ENCODE results near the gene GDPD2.

The GDPD2 gene

DNA sequence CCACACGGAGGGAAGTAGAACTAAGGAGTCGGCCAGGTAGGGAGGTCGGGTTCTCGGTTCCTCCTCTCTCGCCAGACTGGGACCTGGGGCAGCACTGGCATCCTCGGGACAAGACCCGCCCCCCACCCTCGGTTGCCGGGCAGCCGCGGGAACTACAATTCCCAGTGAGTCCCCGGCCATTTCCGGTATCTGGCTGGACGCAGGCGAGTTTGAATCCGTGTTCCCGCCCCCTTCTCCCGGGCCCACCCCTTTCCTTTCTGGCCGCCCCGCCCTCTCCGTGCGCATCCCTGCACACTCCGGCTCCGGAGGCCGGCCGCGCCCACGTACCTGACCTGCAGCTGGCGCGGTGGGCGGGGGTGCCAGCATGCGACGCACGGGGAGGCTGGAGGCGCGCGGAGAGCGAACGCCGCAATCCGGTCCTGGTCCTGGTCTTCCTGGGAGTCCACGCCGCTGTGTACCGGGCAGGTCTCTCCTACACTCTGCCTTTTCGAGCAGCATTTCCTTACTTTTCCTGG is 11.3 kb downstream of the GDPD2 start (continued):
- TF ChIP-seq, protein P1, sequence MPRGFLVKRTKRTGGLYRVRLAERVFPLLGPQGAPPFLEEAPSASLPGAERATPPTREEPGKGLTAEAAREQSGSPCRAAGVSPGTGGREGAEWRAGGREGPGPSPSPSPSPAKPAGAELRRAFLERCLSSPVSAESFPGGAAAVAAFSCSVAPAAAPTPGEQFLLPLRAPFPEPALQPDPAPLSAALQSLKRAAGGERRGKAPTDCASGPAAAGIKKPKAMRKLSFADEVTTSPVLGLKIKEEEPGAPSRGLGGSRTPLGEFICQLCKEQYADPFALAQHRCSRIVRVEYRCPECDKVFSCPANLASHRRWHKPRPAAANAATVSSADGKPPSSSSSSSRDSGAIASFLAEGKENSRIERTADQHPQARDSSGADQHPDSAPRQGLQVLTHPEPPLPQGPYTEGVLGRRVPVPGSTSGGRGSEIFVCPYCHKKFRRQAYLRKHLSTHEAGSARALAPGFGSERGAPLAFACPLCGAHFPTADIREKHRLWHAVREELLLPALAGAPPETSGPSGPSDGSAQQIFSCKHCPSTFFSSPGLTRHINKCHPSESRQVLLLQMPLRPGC (tag by site-specific recombination; IDR thresholded peaks at IDR 0.05): no peak
- TF ChIP-seq, protein P2, sequence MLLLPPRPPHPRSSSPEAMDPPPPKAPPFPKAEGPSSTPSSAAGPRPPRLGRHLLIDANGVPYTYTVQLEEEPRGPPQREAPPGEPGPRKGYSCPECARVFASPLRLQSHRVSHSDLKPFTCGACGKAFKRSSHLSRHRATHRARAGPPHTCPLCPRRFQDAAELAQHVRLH (tag by site-specific recombination; IDR thresholded peaks at IDR 0.05): peak; percentile 74
- TF ChIP-seq ZBTB48 (tag by site-specific recombination; IDR thresholded peaks at IDR 0.05): no peak
- TF ChIP-seq, protein P3, sequence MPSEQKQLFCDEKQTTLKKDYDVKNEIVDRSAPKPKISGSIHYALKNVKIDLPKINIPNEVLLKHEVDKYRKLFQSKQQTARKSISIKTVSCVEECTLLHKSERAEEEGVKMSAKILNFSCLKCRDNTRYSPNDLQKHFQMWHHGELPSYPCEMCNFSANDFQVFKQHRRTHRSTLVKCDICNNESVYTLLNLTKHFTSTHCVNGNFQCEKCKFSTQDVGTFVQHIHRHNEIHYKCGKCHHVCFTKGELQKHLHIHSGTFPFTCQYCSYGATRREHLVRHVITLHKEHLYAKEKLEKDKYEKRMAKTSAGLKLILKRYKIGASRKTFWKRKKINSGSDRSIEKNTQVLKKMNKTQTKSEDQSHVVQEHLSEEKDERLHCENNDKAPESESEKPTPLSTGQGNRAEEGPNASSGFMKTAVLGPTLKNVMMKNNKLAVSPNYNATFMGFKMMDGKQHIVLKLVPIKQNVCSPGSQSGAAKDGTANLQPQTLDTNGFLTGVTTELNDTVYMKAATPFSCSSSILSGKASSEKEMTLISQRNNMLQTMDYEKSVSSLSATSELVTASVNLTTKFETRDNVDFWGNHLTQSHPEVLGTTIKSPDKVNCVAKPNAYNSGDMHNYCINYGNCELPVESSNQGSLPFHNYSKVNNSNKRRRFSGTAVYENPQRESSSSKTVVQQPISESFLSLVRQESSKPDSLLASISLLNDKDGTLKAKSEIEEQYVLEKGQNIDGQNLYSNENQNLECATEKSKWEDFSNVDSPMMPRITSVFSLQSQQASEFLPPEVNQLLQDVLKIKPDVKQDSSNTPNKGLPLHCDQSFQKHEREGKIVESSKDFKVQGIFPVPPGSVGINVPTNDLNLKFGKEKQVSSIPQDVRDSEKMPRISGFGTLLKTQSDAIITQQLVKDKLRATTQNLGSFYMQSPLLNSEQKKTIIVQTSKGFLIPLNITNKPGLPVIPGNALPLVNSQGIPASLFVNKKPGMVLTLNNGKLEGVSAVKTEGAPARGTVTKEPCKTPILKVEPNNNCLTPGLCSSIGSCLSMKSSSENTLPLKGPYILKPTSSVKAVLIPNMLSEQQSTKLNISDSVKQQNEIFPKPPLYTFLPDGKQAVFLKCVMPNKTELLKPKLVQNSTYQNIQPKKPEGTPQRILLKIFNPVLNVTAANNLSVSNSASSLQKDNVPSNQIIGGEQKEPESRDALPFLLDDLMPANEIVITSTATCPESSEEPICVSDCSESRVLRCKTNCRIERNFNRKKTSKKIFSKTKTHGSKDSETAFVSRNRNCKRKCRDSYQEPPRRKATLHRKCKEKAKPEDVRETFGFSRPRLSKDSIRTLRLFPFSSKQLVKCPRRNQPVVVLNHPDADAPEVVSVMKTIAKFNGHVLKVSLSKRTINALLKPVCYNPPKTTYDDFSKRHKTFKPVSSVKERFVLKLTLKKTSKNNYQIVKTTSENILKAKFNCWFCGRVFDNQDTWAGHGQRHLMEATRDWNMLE (tag by site-specific recombination; conservative IDR thresholded peaks at IDR 0.05; ENCODE audit: low read depth): no peak
- TF ChIP-seq, protein P4, sequence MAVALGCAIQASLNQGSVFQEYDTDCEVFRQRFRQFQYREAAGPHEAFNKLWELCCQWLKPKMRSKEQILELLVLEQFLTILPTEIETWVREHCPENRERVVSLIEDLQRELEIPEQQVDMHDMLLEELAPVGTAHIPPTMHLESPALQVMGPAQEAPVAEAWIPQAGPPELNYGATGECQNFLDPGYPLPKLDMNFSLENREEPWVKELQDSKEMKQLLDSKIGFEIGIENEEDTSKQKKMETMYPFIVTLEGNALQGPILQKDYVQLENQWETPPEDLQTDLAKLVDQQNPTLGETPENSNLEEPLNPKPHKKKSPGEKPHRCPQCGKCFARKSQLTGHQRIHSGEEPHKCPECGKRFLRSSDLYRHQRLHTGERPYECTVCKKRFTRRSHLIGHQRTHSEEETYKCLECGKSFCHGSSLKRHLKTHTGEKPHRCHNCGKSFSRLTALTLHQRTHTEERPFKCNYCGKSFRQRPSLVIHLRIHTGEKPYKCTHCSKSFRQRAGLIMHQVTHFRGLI (tag by site-specific recombination; IDR thresholded peaks at IDR 0.05): no peak
- no peak for TF ChIP-seq ZNF560 (tag by site-specific recombination; IDR thresholded peaks at IDR 0.05; ENCODE audit: borderline replicate concordance)
- TF ChIP-seq ZNF2 (tag by site-specific recombination; IDR thresholded peaks at IDR 0.05): no peak
- no peak for TF ChIP-seq ZNF10 (tag by site-specific recombination; IDR thresholded peaks at IDR 0.05)
- TF ChIP-seq ZNF624 (tag by site-specific recombination; IDR thresholded peaks at IDR 0.05): no peak
- TF ChIP-seq ZNF292 (tag by site-specific recombination; IDR thresholded peaks at IDR 0.05; ENCODE audit: borderline replicate concordance, low read depth): no peak
- TF ChIP-seq, protein P5, sequence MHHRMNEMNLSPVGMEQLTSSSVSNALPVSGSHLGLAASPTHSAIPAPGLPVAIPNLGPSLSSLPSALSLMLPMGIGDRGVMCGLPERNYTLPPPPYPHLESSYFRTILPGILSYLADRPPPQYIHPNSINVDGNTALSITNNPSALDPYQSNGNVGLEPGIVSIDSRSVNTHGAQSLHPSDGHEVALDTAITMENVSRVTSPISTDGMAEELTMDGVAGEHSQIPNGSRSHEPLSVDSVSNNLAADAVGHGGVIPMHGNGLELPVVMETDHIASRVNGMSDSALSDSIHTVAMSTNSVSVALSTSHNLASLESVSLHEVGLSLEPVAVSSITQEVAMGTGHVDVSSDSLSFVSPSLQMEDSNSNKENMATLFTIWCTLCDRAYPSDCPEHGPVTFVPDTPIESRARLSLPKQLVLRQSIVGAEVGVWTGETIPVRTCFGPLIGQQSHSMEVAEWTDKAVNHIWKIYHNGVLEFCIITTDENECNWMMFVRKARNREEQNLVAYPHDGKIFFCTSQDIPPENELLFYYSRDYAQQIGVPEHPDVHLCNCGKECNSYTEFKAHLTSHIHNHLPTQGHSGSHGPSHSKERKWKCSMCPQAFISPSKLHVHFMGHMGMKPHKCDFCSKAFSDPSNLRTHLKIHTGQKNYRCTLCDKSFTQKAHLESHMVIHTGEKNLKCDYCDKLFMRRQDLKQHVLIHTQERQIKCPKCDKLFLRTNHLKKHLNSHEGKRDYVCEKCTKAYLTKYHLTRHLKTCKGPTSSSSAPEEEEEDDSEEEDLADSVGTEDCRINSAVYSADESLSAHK (tag by site-specific recombination; IDR thresholded peaks at IDR 0.05): no peak
- no peak for TF ChIP-seq YY2 (tag by site-specific recombination; IDR thresholded peaks at IDR 0.05)
- TF ChIP-seq WT1 (tag by site-specific recombination; IDR thresholded peaks at IDR 0.05): no peak
- no peak for TF ChIP-seq ZNF184 (tag by site-specific recombination; IDR thresholded peaks at IDR 0.05)
- peak; percentile 93 for TF ChIP-seq KLF9 (tag by site-specific recombination; IDR thresholded peaks at IDR 0.05; ENCODE audit: low read depth)
- no peak for TF ChIP-seq ZNF776 (tag by site-specific recombination; IDR thresholded peaks at IDR 0.05; ENCODE audit: borderline replicate concordance)
- TF ChIP-seq ZNF354C (tag by site-specific recombination; IDR thresholded peaks at IDR 0.05; ENCODE audit: borderline replicate concordance, low read depth): no peak
- no peak for TF ChIP-seq ZNF596 (tag by site-specific recombination; IDR thresholded peaks at IDR 0.05)
- TF ChIP-seq SP3 (tag by site-specific recombination; IDR thresholded peaks at IDR 0.05): peak; percentile 84
- no peak for TF ChIP-seq SALL2 (tag by site-specific recombination; IDR thresholded peaks at IDR 0.05; ENCODE audit: borderline replicate concordance)
- no peak for TF ChIP-seq ZNF274 (IDR thresholded peaks at IDR 0.05; ENCODE audit: low read length)
- TF ChIP-seq ZNF274 (tag by site-specific recombination; IDR thresholded peaks at IDR 0.05; ENCODE audit: borderline replicate concordance): no peak
- TF ChIP-seq ZNF214 (tag by site-specific recombination; IDR thresholded peaks at IDR 0.05; ENCODE audit: borderline replicate concordance): no peak
- TF ChIP-seq RBAK (tag by site-specific recombination; IDR thresholded peaks at IDR 0.05): no peak
- TF ChIP-seq, protein P6, sequence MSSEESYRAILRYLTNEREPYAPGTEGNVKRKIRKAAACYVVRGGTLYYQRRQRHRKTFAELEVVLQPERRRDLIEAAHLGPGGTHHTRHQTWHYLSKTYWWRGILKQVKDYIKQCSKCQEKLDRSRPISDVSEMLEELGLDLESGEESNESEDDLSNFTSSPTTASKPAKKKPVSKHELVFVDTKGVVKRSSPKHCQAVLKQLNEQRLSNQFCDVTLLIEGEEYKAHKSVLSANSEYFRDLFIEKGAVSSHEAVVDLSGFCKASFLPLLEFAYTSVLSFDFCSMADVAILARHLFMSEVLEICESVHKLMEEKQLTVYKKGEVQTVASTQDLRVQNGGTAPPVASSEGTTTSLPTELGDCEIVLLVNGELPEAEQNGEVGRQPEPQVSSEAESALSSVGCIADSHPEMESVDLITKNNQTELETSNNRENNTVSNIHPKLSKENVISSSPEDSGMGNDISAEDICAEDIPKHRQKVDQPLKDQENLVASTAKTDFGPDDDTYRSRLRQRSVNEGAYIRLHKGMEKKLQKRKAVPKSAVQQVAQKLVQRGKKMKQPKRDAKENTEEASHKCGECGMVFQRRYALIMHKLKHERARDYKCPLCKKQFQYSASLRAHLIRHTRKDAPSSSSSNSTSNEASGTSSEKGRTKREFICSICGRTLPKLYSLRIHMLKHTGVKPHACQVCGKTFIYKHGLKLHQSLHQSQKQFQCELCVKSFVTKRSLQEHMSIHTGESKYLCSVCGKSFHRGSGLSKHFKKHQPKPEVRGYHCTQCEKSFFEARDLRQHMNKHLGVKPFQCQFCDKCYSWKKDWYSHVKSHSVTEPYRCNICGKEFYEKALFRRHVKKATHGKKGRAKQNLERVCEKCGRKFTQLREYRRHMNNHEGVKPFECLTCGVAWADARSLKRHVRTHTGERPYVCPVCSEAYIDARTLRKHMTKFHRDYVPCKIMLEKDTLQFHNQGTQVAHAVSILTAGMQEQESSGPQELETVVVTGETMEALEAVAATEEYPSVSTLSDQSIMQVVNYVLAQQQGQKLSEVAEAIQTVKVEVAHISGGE (tag by site-specific recombination; conservative IDR thresholded peaks at IDR 0.05; ENCODE audit: low read depth): peak; percentile 70
